ENCODE data around the gene CCDC82.

CCDC82 gene

GRCh38 chr11:96361778-96362177 is 27.9 kb downstream of the CCDC82 start:
- no peak for DNase-seq (ENCODE audit: extremely low read depth, low read depth)
- no peak for TF ChIP-seq CTCF (IDR thresholded peaks at IDR 0.05; ENCODE audit: low read depth, low read length)

GRCh38 chr11:96358321-96358720 is 31.4 kb downstream of the CCDC82 start:
- no peak for DNase-seq (ENCODE audit: extremely low read depth, low read depth)
- no peak for TF ChIP-seq CTCF (IDR thresholded peaks at IDR 0.05; ENCODE audit: low read depth, low read length)

- no peak for TF ChIP-seq CTCF (IDR thresholded peaks at IDR 0.05; ENCODE audit: low read depth, low read length)
- DNase-seq (ENCODE audit: extremely low read depth, low read depth), result no peak
These were observed 31.9 kb downstream of the CCDC82 start for GRCh38 chr11:96357794-96358193.

GRCh38 chr11:96356848-96357247 is 32.9 kb downstream of the CCDC82 start:
- no peak for TF ChIP-seq CTCF (IDR thresholded peaks at IDR 0.05; ENCODE audit: low read depth, low read length)

GRCh38 chr11:96342961-96343711 is 46.6 kb downstream of the CCDC82 start, which contains the start of gene MAML2:
Gene MAML2, minus strand, starts transcription at chr11:96343195. Its CDS starts 1,300 bp downstream, at chr11:96341895.
- peak; percentile 92 for TF ChIP-seq CTCF (IDR thresholded peaks at IDR 0.05; ENCODE audit: low read depth, low read length)

More at GRCh38 chr11:96356848-96357247, 32.9 kb downstream of the CCDC82 start:
- DNase-seq (ENCODE audit: extremely low read depth, low read depth), result no peak

GRCh38 chr11:96342014-96342960 is 47.4 kb downstream of the CCDC82 start:
- DNase-seq (ENCODE audit: extremely low read depth, low read depth), result no peak

More at GRCh38 chr11:96342961-96343711, 46.6 kb downstream of the CCDC82 start, which contains the start of gene MAML2:
- peak; percentile 85 for DNase-seq (ENCODE audit: extremely low read depth, low read depth)

More at GRCh38 chr11:96342014-96342960, 47.4 kb downstream of the CCDC82 start:
- TF ChIP-seq CTCF (IDR thresholded peaks at IDR 0.05; ENCODE audit: low read depth, low read length), result no peak

Data from AG09319 (cell line).